Measurements from ENCODE around the gene ADAP1. TPM values are rescaled to one million over a fixed set of nuclear protein-coding genes. Genes with fewer than 3 reads are reported as not detected.

The ADAP1 gene
- total RNA-seq, 3 donors from 2014 or later: 75.0 to 79.6 (median 79.5) TPM

GRCh38 chr7:922334-923107 is 32.0 kb downstream of the ADAP1 start:
- Mint-ChIP-seq H3K36me3 (ENCODE audit: insufficient read depth) (no peaks in the 10 kb centered on the region), H3K4me1 (ENCODE audit: low read depth) (peaks cover 42% of the 10 kb centered on the region), H3K9me3 (no peaks in the 10 kb centered on the region), H3K27me3 (ENCODE audit: low read depth) (no peaks in the 10 kb centered on the region), H3K4me3 (peak overlapping the region; percentile 77)
- DNase-seq (peak; percentile 53), ATAC-seq (peak; percentile 3 to 5)

- Mint-ChIP-seq H3K27me3 (ENCODE audit: low read depth) (no peaks in the 10 kb centered on the region), H3K9me3 (no peaks in the 10 kb centered on the region), H3K4me1 (ENCODE audit: low read depth) (peaks cover 39% of the 10 kb centered on the region), H3K4me3 (peak overlapping the region; percentile 31), H3K36me3 (ENCODE audit: insufficient read depth) (no peaks in the 10 kb centered on the region)
- ATAC-seq: no peak
- DNase-seq: no peak
These were observed 32.7 kb downstream of the ADAP1 start for GRCh38 chr7:921581-922333.

- ATAC-seq: no peak
- Mint-ChIP-seq H3K4me3 (peak overlapping the region; percentile 31), H3K9me3 (no peaks in the 10 kb centered on the region), H3K27me3 (ENCODE audit: low read depth) (no peaks in the 10 kb centered on the region), H3K4me1 (ENCODE audit: low read depth) (peaks cover 43% of the 10 kb centered on the region), H3K36me3 (ENCODE audit: insufficient read depth) (no peaks in the 10 kb centered on the region)
- no peak for DNase-seq
These were observed 33.4 kb downstream of the ADAP1 start for GRCh38 chr7:921071-921461.

- Mint-ChIP-seq H3K36me3 (ENCODE audit: insufficient read depth) (no peaks in the 10 kb centered on the region), H3K27me3 (ENCODE audit: low read depth) (no peaks in the 10 kb centered on the region), H3K4me1 (ENCODE audit: low read depth) (peaks cover 42% of the 10 kb centered on the region), H3K9me3 (no peaks in the 10 kb centered on the region), H3K4me3 (no peak overlapping the region)
- DNase-seq (peak; percentile 28), ATAC-seq (no peak)
These were observed 34.0 kb downstream of the ADAP1 start for GRCh38 chr7:920351-921070.

- Mint-ChIP-seq H3K36me3 (ENCODE audit: insufficient read depth) (no peaks in the 10 kb centered on the region), H3K4me1 (ENCODE audit: low read depth) (peaks cover 41% of the 10 kb centered on the region), H3K9me3 (no peaks in the 10 kb centered on the region), H3K4me3 (no peak overlapping the region), H3K27me3 (ENCODE audit: low read depth) (no peaks in the 10 kb centered on the region)
- DNase-seq (no peak), ATAC-seq (no peak)
These were observed 34.5 kb downstream of the ADAP1 start for GRCh38 chr7:919924-920341.

GRCh38 chr7:919114-919442 is 35.4 kb downstream of the ADAP1 start:
- ATAC-seq (no peak), DNase-seq (no peak)
- H3K27me3 Mint-ChIP-seq (ENCODE audit: low read depth): no peaks in the 10 kb centered on the region
- no peaks in the 10 kb centered on the region for H3K9me3 Mint-ChIP-seq
- no peaks in the 10 kb centered on the region for H3K36me3 Mint-ChIP-seq (ENCODE audit: insufficient read depth)
- H3K4me3 Mint-ChIP-seq: no peak overlapping the region
- peaks cover 34% of the 10 kb centered on the region for H3K4me1 Mint-ChIP-seq (ENCODE audit: low read depth)

- Mint-ChIP-seq H3K9me3 (no peaks in the 10 kb centered on the region), H3K4me1 (ENCODE audit: low read depth) (peaks cover 34% of the 10 kb centered on the region), H3K27me3 (ENCODE audit: low read depth) (no peaks in the 10 kb centered on the region), H3K36me3 (ENCODE audit: insufficient read depth) (no peaks in the 10 kb centered on the region), H3K4me3 (no peak overlapping the region)
- ATAC-seq (no peak), DNase-seq (no peak)
These were observed 35.9 kb downstream of the ADAP1 start for GRCh38 chr7:918441-919113.

- no peaks in the 10 kb centered on the region for H3K36me3 Mint-ChIP-seq (ENCODE audit: insufficient read depth)
- DNase-seq (no peak), ATAC-seq (no peak)
- no peak overlapping the region for H3K4me3 Mint-ChIP-seq
- H3K4me1 Mint-ChIP-seq (ENCODE audit: low read depth): peaks cover 30% of the 10 kb centered on the region
- no peaks in the 10 kb centered on the region for H3K27me3 Mint-ChIP-seq (ENCODE audit: low read depth)
- no peaks in the 10 kb centered on the region for H3K9me3 Mint-ChIP-seq
These were observed 36.4 kb downstream of the ADAP1 start for GRCh38 chr7:918118-918425.

- no peaks in the 10 kb centered on the region for H3K9me3 Mint-ChIP-seq
These were observed 37.0 kb downstream of the ADAP1 start for GRCh38 chr7:917255-918117.

GRCh38 chr7:916291-916941 is 38.1 kb downstream of the ADAP1 start:
- Mint-ChIP-seq H3K9me3 (no peaks in the 10 kb centered on the region), H3K27me3 (ENCODE audit: low read depth) (no peaks in the 10 kb centered on the region), H3K4me1 (ENCODE audit: low read depth) (peaks cover 19% of the 10 kb centered on the region), H3K4me3 (no peak overlapping the region), H3K36me3 (ENCODE audit: insufficient read depth) (no peaks in the 10 kb centered on the region)
- no peak for ATAC-seq
- no peak for DNase-seq

More at GRCh38 chr7:917255-918117, 37.0 kb downstream of the ADAP1 start:
- ATAC-seq: no peak
- Mint-ChIP-seq H3K27me3 (ENCODE audit: low read depth) (no peaks in the 10 kb centered on the region), H3K4me1 (ENCODE audit: low read depth) (peaks cover 26% of the 10 kb centered on the region), H3K4me3 (no peak overlapping the region), H3K36me3 (ENCODE audit: insufficient read depth) (no peaks in the 10 kb centered on the region)
- DNase-seq: no peak

GRCh38 chr7:915291-916218 is 38.9 kb downstream of the ADAP1 start:
- DNase-seq (no peak), ATAC-seq (no peak)
- Mint-ChIP-seq H3K4me1 (ENCODE audit: low read depth) (peaks cover 11% of the 10 kb centered on the region), H3K36me3 (ENCODE audit: insufficient read depth) (no peaks in the 10 kb centered on the region), H3K9me3 (no peaks in the 10 kb centered on the region), H3K4me3 (no peak overlapping the region), H3K27me3 (ENCODE audit: low read depth) (no peaks in the 10 kb centered on the region)

GRCh38 chr7:914521-915194 is 39.8 kb downstream of the ADAP1 start:
- Mint-ChIP-seq H3K4me1 (ENCODE audit: low read depth) (peaks cover 18% of the 10 kb centered on the region), H3K4me3 (no peak overlapping the region), H3K36me3 (ENCODE audit: insufficient read depth) (no peaks in the 10 kb centered on the region), H3K27me3 (ENCODE audit: low read depth) (no peaks in the 10 kb centered on the region), H3K9me3 (no peaks in the 10 kb centered on the region)
- no peak for ATAC-seq
- no peak for DNase-seq

Measured in activated T-cell treated with anti-CD3 and anti-CD28 coated beads, Interleukin-2, amount 50 U/mL, for 4 hours (primary cell).